ENCODE data around the gene KXD1.

DNA sequence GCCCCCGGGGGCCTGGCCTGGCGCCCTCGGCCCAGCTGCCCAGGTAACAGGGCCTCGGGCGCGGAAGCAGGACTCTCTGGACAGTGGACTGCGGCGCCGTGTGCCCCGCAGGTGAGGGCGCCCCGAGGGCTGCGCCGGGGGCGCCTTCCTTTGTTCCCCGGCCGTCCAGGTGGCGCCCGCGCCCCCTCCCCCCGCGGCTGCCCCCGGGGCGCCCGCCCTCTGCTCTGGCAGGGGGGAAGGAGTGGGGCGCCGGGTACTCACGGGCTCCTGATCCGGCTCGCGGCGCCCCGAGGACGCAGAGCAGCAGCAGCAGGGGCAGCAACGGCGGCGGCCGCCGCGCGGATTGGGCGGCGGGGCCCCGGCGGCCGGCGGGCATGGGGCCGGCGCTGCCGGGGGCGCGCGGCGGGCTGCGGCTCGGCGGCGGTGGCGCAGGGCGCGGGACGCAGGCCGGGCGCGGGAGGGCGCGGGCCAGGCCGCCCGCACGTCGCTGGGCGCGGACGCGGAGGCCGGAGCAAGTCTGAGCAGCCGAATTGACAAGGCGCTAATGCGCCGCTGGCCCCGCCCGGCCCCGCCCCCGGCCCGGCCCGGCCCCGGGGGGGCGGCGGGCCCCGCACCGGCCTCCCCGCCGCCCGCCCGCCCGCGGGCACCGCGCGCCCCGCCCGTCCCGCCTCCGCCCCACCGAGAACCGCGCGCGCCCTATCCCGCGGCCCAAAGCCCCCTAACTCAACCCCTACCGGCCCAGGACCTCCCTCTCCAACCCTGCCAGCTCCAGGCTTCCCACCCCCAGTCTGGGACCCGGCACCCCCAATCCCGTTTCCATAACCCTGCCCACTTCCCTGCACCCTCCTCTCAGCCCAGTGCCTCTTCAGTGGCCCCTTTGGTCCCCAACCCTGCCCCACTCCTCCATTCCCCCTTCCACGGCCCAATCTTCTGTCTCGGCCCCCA, 48.9 kb downstream of the KXD1 start, which contains the start of gene CRLF1:
- TF ChIP-seq, protein P1, sequence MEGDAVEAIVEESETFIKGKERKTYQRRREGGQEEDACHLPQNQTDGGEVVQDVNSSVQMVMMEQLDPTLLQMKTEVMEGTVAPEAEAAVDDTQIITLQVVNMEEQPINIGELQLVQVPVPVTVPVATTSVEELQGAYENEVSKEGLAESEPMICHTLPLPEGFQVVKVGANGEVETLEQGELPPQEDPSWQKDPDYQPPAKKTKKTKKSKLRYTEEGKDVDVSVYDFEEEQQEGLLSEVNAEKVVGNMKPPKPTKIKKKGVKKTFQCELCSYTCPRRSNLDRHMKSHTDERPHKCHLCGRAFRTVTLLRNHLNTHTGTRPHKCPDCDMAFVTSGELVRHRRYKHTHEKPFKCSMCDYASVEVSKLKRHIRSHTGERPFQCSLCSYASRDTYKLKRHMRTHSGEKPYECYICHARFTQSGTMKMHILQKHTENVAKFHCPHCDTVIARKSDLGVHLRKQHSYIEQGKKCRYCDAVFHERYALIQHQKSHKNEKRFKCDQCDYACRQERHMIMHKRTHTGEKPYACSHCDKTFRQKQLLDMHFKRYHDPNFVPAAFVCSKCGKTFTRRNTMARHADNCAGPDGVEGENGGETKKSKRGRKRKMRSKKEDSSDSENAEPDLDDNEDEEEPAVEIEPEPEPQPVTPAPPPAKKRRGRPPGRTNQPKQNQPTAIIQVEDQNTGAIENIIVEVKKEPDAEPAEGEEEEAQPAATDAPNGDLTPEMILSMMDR (IDR thresholded peaks at IDR 0.05) = no peak
- TF ChIP-seq POLR2A (IDR thresholded peaks at IDR 0.05) (no peak), POLR2AphosphoS5 (IDR thresholded peaks at IDR 0.05) (no peak)
